Prostate gland (tissue), 2 donors: ENCODE measurements around the gene MGAT5.

Experiments used
- CTCF ChIP-seq, 4 experiments: fragments of 200-600 bp in 2 of 4; fragments of 450-650 bp in 2 of 4; sonication (generic) in 2 of 4; IDR thresholded peaks; 1 replicate in 3 of 4; 2 replicates in 1 of 4; pipeline ENCODE4 v1.5.1; 2016 to 2019; ENCODE audit warnings: antibody characterized with exemption in 4 of 4, mild to moderate bottlenecking in 2 of 4, moderate library complexity in 2 of 4
- POLR2A ChIP-seq: fragments of 450-650 bp; IDR thresholded peaks from one replicate; pipeline ENCODE4 v1.6.1; 2016; ENCODE audit warnings: antibody characterized with exemption, mild to moderate bottlenecking

GRCh38 chr2:134351016-134351415, 97.1 kb downstream of the MGAT5 start:
- TF ChIP-seq CTCF (IDR thresholded peaks at IDR 0.05): no peak
- no peak for TF ChIP-seq POLR2A
